ENCODE results near the gene XPO6.

XPO6 gene

GRCh38 chr16:28211758-28212531 is at the start of gene XPO6:
Gene XPO6, minus strand, starts transcription at chr16:28211965. Its CDS starts 597 bp downstream, at chr16:28211368.
- TF ChIP-seq CTCF (IDR thresholded peaks at IDR 0.05; ENCODE audit: low read depth, low read length, missing control alignments): no peak

GRCh38 chr16:28260193-28260592 is 48.4 kb upstream of the XPO6 start:
- H3K4me3 ChIP-seq (replicated peaks; ENCODE audit: low read depth, low read length): no peak overlapping the region
- no peak for TF ChIP-seq CTCF (IDR thresholded peaks at IDR 0.05; ENCODE audit: low read depth, low read length, missing control alignments)
- DNase-seq (ENCODE audit: extremely low read depth, low read depth): no peak

More at GRCh38 chr16:28211758-28212531, at the start of gene XPO6:
- DNase-seq (ENCODE audit: extremely low read depth, low read depth): peak; percentile 73
- peak within 1 kb of the TSS; percentile 90 for H3K4me3 ChIP-seq (replicated peaks; ENCODE audit: low read depth, low read length)

- TF ChIP-seq CTCF (IDR thresholded peaks at IDR 0.05; ENCODE audit: low read depth, low read length, missing control alignments): no peak
- no peak for DNase-seq (ENCODE audit: extremely low read depth, low read depth)
- H3K4me3 ChIP-seq (replicated peaks; ENCODE audit: low read depth, low read length): no peak overlapping the region
Observed at GRCh38 chr16:28259781-28260150, 48.0 kb upstream of the XPO6 start.

GRCh38 chr16:28259091-28259780 is 47.5 kb upstream of the XPO6 start:
- no peak for TF ChIP-seq CTCF (IDR thresholded peaks at IDR 0.05; ENCODE audit: low read depth, low read length, missing control alignments)

GRCh38 chr16:28258567-28258966 is 46.8 kb upstream of the XPO6 start:
- no peak overlapping the region for H3K4me3 ChIP-seq (replicated peaks; ENCODE audit: low read depth, low read length)
- no peak for DNase-seq (ENCODE audit: extremely low read depth, low read depth)
- TF ChIP-seq CTCF (IDR thresholded peaks at IDR 0.05; ENCODE audit: low read depth, low read length, missing control alignments): no peak

More at GRCh38 chr16:28259091-28259780, 47.5 kb upstream of the XPO6 start:
- no peak for DNase-seq (ENCODE audit: extremely low read depth, low read depth)
- no peak overlapping the region for H3K4me3 ChIP-seq (replicated peaks; ENCODE audit: low read depth, low read length)

GRCh38 chr16:28257256-28257655 is 45.5 kb upstream of the XPO6 start:
- TF ChIP-seq CTCF (IDR thresholded peaks at IDR 0.05; ENCODE audit: low read depth, low read length, missing control alignments): no peak
- no peak overlapping the region for H3K4me3 ChIP-seq (replicated peaks; ENCODE audit: low read depth, low read length)
- no peak for DNase-seq (ENCODE audit: extremely low read depth, low read depth)
